Pancreas (tissue), 10 donors: Measurements from ENCODE around the gene KRT38. TPM values are rescaled to one million over a fixed set of nuclear protein-coding genes. Genes with fewer than 3 reads are reported as not detected.

Experiments used
- ATAC-seq, 4 donors: fragments of 200-7000 bp; cut with Tn5 transposase; one replicate each; pipeline versions ENCODE4 v1.8.0 to v1.9.1; 2020; ENCODE audit warnings: mild to moderate bottlenecking in 4 of 4, moderate library complexity in 4 of 4
- DNase-seq, 6 donors: peaks; one replicate each; pipeline ENCODE4 v3.0.0-alpha.2; 2020
- FAIRE-seq: peaks from 2 replicates; lab custom pipeline; 2012; peaks lifted over from hg19 to GRCh38; lab: Jason Lieb, UNC
- H3K27ac ChIP-seq, 4 donors: fragments of 200-600 bp; sonication (generic); 1 replicate in 3 of 4; 2 replicates in 1 of 4; pipeline versions ENCODE4 v1.5.0 to v1.8.0; 2020
- H3K27me3 ChIP-seq, 4 donors: fragments of 200-600 bp; one replicate each; pipeline ENCODE4 v1.8.0; 2021
- H3K36me3 ChIP-seq, 3 donors: fragments of 200-600 bp; sonication (generic) in 1 of 3; one replicate each; pipeline versions ENCODE4 v1.5.0 to v1.8.0; 2020 to 2021
- H3K4me1 ChIP-seq, 3 donors: fragments of 200-600 bp; one replicate each; pipeline ENCODE4 v1.8.0; 2021
- H3K4me3 ChIP-seq, 4 donors: fragments of 200-600 bp; sonication (generic) in 2 of 4; one replicate each; pipeline versions ENCODE4 v1.5.0 to v1.8.0; 2020 to 2021
- H3K9me3 ChIP-seq, 4 donors: fragments of 200-600 bp; one replicate each; pipeline ENCODE4 v1.8.0; 2021
- CTCF ChIP-seq, 4 donors: fragments of 200-600 bp; sonication (generic) in 3 of 4; IDR thresholded peaks; one replicate each; pipeline versions ENCODE4 v1.5.0 to v1.8.0; 2021; ENCODE audit warnings: antibody characterized with exemption in 4 of 4
- WGBS, 2 donors: extraction: QIAGEN DNeasy Blood & Tissue Kit; methylation state at CpG; one replicate each; pipeline ENCODE4 v1.1.7; 2013; 5-methylcytosine and 5-hydroxymethylcytosine counted together
- intact Hi-C, 3 donors: fragments of 100-400 bp; cut with DNase I; formaldehyde crosslinking; loops; one replicate each; pipeline versions ENCODE4 v1.11.1 to v1.14.2; 2022
- polyA plus RNA-seq, 2 donors: library from polyadenylated mRNA; stranded (reverse); fragments of 200-250 nt; gene quantifications; one replicate each; pipeline ENCODE4 v1.2.3, GENCODE V29; 2013
- total RNA-seq, 6 donors: library from RNA; stranded (reverse); fragmentation: NEBNext Ultra II Directional in 4 of 6; extraction: Animal tissue kit (Norgen Biotek cat#: 25700) in 4 of 6; gene quantifications; one replicate each; pipeline versions ENCODE4 v1.2.1 to v1.2.4, GENCODE V29; 2021 to 2023
- donor health status: healthy with polysubstance abuse.
- donor health status: DM: no; HTN: no; CAD: no; lungs with moderate emphysema.
- donor health status: DM: no; HTN: no; CAD: no.
- donor health status: control.
- donor health status: control.
- donor health status: Bipolar disorder and iron deficiency.
- donor health status: DM: yes; HTN: yes; CAD: no.
- donor health status: DM: no; HTN: no; CAD: no.
- donor health status: DM: no; HTN: no; CAD: no.
- donor health status: DM: yes; HTN: yes; CAD: no.

KRT38 gene
- total and polyA plus RNA-seq, 8 donors: not detected

- H3K4me3 ChIP-seq: no peak overlapping the region
- TF ChIP-seq CTCF (IDR thresholded peaks at IDR 0.05): no peak
- H3K36me3 ChIP-seq: no peaks in the 10 kb centered on the region
- DNase-seq: no peak
- intact Hi-C loops: no loop called here
- 31 to 48% methylated on average over 2 of the region's 2 CpGs for WGBS, 2 donors
- H3K9me3 ChIP-seq: no peaks in the 10 kb centered on the region
- no peaks in the 10 kb centered on the region for H3K27me3 ChIP-seq
- H3K27ac ChIP-seq: no peak overlapping the region
- no peak for FAIRE-seq
- H3K4me1 ChIP-seq: no peaks in the 10 kb centered on the region
- ATAC-seq: no peak
These were observed 7.7 kb upstream of the KRT38 start for GRCh38 chr17:41448506-41448905.

- no peak for TF ChIP-seq CTCF (IDR thresholded peaks at IDR 0.05)
- ATAC-seq (no peak), DNase-seq (no peak), FAIRE-seq (no peak)
- Histone ChIP-seq H3K4me1 (no peaks in the 10 kb centered on the region), H3K27me3 (no peaks in the 10 kb centered on the region), H3K27ac (no peak overlapping the region), H3K36me3 (no peaks in the 10 kb centered on the region), H3K4me3 (no peak overlapping the region), H3K9me3 (no peaks in the 10 kb centered on the region)
- 36 to 53% methylated on average over 2 of the region's 2 CpGs for WGBS, 2 donors
- intact Hi-C loops: no loop called here
These were observed 6.0 kb upstream of the KRT38 start for GRCh38 chr17:41446806-41447205.

GRCh38 chr17:41444640-41445039, 3.9 kb upstream of the KRT38 start:
- TF ChIP-seq CTCF (IDR thresholded peaks at IDR 0.05): no peak
- ATAC-seq (no peak), DNase-seq (no peak), FAIRE-seq (no peak)
- intact Hi-C loops: no loop called here
- Histone ChIP-seq H3K36me3 (no peaks in the 10 kb centered on the region), H3K9me3 (no peaks in the 10 kb centered on the region), H3K27ac (no peak overlapping the region), H3K4me3 (no peak overlapping the region), H3K27me3 (no peaks in the 10 kb centered on the region), H3K4me1 (no peaks in the 10 kb centered on the region)
- 45 to 56% methylated on average over 3 of the region's 3 CpGs for WGBS, 2 donors

GRCh38 chr17:41444186-41444585, 3.4 kb upstream of the KRT38 start:
- FAIRE-seq (no peak), ATAC-seq (no peak), DNase-seq (no peak)
- no peak overlapping the region for H3K4me3 ChIP-seq
- no peak for TF ChIP-seq CTCF (IDR thresholded peaks at IDR 0.05)
- no peaks in the 10 kb centered on the region for H3K27me3 ChIP-seq
- no peaks in the 10 kb centered on the region for H3K36me3 ChIP-seq
- intact Hi-C loops: no loop called here
- no peaks in the 10 kb centered on the region for H3K9me3 ChIP-seq
- H3K4me1 ChIP-seq: no peaks in the 10 kb centered on the region
- 18 to 24% methylated on average over 1 of the region's 1 CpG for WGBS, 2 donors
- H3K27ac ChIP-seq: no peak overlapping the region

GRCh38 chr17:41442739-41443138, 2.0 kb upstream of the KRT38 start:
- FAIRE-seq: no peak
- TF ChIP-seq CTCF (IDR thresholded peaks at IDR 0.05): no peak
- intact Hi-C loops: no loop called here
- H3K4me1 ChIP-seq: no peaks in the 10 kb centered on the region
- no peaks in the 10 kb centered on the region for H3K9me3 ChIP-seq
- no peaks in the 10 kb centered on the region for H3K27me3 ChIP-seq
- 53 to 79% methylated on average over 4 of the region's 4 CpGs for WGBS, 2 donors
- H3K36me3 ChIP-seq: no peaks in the 10 kb centered on the region
- H3K4me3 ChIP-seq: no peak overlapping the region
- H3K27ac ChIP-seq: no peak overlapping the region
- no peak for DNase-seq
- ATAC-seq: no peak
